ENCODE measurements around the gene ANXA3.
"Not testable (repeated sequence)": the region's sequence is repeated elsewhere in the genome, so short reads cannot be mapped to it uniquely, and the experiment has no call there.

Gene ANXA3

DNA sequence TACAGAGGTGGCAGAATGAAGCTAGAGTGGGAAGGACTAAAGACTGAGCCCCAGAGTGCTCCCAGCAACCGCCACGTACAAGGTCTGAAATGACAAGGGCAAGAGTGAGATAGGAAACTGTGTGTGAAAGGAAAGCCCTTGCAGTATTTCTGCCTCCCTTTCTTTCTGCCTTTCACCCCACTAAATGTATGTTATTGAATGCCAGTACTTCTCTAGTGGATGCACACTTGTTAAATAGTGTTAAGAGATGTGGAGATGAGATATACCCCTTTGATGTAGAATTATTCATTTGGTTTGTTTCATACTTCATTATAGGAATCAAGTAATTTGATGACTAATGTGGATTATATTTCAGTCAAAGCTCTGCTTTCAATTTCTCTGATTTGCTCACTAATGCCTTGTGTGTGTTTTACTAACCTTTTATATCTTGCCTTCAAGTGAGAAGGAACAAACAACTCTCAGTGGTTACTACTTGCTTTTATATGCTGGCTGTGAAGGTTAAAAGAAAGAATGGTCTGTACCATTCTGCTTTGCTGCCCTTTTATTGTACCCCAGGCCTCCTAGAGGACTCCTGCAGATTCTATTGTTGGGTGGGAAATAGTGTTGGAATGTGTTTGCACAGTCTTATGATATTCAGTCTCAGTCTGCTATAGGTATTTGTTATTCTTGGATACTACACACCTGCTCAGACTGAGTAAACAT lies 8.0 kb upstream of the ANXA3 start:
- no peak for DNase-seq (ENCODE audit: low read depth in 2 of 3, low spot score in 2 of 3)

DNA sequence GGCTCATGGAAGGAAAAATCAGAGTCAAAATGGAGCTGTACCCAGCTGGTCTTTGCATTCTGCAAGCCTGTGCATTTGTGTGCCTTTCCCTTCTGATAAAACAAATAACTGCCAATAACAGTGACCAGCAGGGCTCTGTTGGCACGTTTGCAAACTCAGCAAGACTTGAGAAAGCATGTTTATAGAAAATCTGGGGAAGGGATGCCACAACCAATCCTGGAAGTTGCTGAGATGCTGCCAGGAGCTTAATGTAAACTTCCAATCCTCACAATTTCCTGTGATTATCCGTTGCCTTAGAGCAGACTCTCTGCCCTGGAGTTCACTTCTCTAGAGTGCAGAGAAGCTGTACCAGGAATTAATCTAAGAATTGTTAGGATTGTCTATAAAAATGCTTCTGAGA lies 6.9 kb upstream of the ANXA3 start:
- no peak for DNase-seq (ENCODE audit: low read depth in 2 of 3, low spot score in 2 of 3)

DNA sequence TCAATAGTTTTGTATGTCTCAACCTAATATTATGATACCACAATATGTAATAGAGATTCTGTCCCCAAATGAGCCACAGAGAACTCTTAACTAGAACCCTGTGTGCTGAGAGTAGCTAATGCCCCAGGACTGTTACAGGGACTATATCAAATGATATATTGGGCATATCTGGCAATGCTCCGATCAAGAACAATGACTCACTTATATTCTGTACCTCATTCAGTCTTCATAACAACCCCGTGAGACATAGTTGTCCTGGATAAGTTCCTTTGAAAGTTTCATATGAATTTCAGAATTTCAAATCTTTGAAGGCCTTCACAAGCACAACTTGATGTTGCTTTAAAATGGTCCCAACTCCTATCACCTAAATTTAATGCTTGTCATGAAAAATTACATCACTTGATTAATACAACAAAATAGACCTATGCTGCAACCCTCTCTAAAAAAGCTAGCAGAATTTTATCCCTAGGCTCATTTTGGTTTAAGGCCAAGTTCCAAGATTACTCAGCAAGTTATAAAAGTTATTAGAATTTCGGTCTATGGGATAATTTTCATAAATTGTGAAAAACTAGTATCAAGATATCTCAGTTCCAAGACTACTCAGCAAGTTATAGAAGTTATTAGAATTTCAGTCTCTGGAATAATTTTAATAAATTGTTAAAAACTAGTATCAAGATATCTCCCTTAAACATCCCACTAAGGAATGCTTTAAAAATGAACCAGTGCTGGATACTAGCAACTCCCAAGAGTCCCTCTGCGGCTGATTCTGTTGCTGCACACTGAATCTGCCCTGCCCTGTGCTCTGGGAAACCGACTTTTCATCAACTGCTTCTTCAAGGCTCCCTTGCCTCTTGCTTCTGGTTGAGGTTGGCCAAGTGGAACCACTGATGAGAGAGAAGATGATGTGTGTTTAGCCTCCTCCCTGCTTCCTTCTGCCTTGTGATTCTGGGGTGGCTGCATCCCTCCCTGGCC lies 6.0 kb upstream of the ANXA3 start:
- no peak for DNase-seq (ENCODE audit: low read depth in 2 of 3, low spot score in 2 of 3)

DNA sequence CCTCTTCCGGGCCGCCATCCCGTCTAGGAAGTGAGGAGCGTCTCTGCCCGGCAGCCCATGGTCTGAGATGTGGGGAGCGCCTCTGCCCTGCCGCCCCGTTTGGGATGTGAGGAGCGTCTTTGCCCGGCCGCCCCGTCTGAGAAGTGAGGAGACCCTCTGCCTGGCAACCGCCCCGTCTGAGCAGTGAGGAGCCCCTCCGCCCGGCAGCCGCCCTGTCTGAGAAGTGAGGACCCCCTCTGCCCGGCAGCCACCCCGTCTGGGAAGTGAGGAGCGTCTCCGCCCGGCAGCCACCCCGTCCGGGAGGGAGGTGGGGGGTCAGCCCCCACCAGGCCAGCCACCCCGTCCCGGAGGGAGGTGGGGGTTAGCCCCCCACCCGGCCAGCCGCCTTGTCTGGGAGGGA lies 3.7 kb upstream of the ANXA3 start:
- not testable (repeated sequence) for DNase-seq (ENCODE audit: low read depth in 2 of 3, low spot score in 2 of 3)

DNA sequence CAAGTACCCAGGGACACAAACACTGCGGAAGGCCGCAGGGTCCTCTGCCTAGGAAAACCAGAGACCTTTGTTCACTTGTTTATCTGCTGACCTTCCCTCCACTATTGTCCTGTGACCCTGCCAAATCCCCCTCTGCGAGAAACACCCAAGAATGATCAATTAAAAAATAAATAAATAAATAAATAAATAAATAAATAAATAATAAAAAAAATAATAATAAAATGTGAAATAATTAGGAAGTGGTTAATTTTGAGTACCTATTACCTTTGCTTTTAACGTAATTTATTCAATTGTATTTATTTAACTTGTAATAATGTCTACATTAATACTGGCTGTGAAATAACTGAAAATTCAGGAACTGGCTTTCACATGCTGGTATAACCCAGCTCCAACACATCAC lies 2.7 kb upstream of the ANXA3 start:
- not testable (repeated sequence) for DNase-seq (ENCODE audit: low read depth in 2 of 3, low spot score in 2 of 3)

DNA sequence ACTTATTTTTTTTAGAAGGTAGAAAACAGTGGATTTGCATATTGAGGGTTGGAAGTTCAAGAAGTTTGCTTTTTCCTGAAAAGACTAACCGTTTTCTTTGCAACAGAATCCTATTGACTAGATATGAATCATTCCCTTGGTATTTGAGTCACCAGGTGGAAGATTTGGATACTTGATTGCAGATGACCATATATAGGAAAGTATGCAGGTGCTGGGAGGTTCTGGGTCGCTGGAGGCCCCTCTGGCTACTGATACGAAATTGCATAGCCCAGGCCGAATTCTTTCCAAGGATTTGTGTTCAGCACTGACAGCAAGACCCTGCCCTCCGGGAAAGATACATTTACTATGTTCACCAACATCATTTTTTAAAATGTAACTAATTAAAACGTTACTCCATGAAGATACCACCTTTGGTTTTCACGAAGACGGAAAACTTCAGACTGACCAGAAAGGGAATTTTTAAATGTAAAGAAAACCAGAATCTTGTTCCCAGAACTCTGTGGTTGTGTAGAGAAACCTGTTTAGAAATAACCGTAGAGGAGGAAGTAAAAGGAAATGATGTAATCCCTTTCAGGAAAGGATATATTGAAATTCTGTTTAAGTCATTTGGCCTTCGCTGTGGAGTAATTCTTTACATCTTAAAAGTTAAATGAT lies 946 bp downstream of the ANXA3 start:
- no peak for DNase-seq (ENCODE audit: low read depth in 2 of 3, low spot score in 2 of 3)

DNA sequence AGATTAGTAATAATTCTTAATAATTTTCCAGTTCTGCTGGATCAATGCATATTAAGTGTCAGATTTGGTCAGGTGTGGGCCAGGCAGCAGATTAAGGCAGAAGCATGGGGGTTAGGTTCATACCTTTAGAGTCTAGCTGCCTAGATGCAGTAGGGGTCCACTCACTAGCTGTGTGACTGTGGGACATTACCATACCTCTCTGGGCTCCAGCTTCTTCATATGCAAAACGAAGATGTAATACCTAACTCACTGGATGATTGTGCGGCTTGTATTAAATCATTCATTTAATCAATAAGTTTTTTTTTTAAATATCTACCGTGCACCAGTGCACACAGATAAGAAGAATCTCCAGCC lies 1.4 kb downstream of the ANXA3 start:
- no peak for DNase-seq (ENCODE audit: low read depth in 2 of 3, low spot score in 2 of 3)

DNA sequence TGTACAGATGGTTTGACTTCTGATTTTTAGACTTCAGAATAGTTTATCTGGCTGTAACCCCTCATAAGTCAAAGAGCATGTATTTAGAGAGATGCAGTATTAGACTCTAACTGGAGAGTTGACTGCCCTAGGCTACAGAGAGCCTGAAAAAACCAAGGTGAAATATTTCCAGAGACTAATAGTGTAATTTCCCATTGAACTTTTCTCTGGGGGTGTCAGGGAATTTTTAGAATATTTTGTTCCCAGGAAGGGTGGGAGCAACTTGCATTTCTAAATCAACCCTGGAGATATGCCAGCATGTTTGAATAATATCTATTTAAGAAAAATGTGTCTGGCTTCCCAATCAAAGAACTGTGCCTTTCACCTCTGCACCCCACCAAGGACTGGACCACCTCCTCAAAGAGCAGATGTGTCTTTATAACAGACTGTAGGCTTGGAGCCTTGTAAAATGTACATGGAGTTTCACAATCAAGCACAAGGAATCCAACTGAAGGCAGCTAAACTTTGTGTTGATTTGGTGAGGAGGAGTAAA lies 2.0 kb downstream of the ANXA3 start:
- DNase-seq (ENCODE audit: low read depth in 2 of 3, low spot score in 2 of 3), result no peak

DNA sequence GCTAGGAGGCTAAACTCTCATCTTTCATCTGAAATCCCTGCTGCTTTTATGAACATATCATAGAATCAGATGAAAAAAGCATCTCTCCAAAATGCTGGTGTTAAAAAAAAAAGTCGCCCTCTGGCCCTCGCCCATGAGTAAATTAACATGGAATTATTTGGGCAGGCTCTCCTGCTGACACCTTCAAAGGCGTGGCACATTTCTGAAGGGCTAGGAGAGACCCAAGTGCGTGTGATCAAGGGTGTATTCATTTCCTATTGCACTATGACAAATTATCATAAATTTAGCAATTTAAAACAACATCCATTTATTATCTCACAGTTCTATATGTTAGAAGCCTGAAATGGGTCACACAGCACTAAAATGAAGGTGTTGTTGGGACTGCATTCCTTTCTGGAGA lies 5.1 kb downstream of the ANXA3 start:
- DNase-seq (ENCODE audit: low read depth in 2 of 3, low spot score in 2 of 3), result no peak

DNA sequence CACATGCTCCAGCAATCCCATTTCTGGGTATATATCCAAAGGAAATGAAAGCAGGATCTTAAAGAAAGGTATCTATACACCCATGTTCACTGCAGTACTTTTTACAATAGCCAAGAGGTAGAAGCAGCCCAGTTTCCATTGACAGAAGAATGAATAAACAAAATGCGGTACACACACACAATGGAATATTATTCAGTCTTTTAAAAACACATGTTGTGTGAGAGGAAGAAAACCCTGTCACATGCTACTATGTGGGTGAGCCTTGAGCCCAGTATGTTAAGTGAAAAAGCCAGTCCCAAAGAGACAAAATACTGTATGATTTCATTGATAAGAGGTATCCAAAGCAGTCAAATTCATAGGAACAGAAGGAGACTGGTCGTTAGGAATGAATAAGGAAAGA lies 6.3 kb downstream of the ANXA3 start:
- no peak for DNase-seq (ENCODE audit: low read depth in 2 of 3, low spot score in 2 of 3)

DNA sequence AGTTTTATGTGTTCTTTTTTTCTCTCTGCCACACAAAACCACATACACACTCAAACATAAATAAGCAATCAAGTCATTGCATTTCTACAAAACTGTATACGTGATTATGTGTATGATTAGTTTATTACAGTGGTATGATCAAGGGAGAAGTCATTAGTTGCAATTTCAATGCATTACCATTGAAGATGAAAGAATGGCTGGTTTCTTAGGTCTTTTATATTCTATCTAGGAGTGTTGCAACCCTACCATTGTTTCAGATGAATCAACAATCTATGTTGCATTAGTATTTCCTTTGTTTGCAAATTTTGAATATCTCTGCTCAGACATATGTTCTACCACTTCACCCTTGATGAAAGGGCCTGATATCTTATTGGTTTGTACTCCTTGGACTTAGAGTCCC lies 6.8 kb downstream of the ANXA3 start:
- no peak for DNase-seq (ENCODE audit: low read depth in 2 of 3, low spot score in 2 of 3)

DNA sequence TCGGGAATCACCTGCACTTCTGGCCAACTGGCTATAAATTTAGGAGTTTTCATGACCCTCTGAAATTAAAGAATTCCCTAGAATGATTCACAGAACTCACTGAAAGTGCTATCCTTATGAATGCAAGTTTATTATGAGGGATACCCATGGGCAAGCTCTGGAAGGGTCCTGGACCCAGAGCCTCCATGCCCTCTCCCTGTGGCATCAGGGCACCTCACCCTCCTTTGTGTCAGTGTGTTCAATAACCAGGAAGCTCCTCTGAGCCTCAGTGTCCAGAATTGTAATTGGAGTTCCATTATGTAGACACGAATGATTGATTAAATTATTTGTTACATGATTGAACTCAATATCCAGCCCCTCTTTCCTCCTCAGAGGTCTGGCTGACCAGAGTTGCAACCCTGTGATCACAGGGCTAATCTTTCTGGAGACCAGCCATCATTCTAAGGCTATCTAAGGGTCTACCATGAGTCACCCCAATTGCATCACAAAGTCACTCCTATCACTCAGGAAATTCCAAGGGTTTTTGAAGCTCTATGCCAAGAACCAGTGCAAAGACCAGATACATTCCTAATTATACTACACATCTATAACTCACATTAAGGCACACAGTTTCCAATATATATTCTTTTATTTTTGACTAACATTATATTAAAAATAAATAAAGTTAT lies 8.9 kb downstream of the ANXA3 start:
- no peak for DNase-seq (ENCODE audit: low read depth in 2 of 3, low spot score in 2 of 3)

DNA sequence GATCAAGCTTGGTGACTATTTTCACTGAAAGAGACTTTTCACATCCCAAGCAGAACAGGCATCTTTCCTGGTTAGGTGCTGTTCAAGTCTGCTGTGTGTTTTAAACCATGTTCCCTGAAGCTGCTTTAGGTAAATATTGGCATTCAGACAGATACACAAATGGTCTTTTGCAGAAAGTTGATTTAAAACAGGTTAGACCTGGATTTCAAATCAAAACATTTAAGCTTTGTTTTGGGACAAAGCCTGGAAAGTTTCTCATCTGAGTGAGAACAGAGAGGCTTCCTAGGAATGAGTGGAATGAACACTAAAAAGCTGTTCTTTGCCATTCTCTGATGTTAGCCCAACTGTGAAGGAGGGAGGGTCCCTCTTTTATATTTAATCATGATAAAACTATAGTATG lies 10.1 kb downstream of the ANXA3 start:
- DNase-seq (ENCODE audit: low read depth in 2 of 3, low spot score in 2 of 3), result no peak

DNA sequence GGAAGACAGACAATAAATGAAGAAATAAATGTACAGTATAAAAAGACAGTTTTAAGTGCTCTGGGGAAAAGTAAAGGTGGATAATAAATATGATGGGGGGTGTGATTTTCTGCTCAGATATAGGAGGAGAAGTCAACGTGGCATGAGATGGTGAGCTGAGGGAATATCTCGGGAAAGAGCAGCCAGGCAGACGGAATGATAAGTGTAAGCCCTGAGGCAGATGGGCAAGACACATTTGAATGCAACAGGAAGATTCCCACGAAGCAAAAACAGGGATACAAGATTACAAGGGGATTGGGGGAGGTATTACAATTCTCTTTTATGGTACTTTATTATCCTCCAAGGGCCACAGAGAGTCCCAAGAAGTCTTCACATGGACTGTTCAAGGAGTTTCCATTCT lies 11.1 kb downstream of the ANXA3 start:
- DNase-seq (ENCODE audit: low read depth in 2 of 3, low spot score in 2 of 3), result no peak

DNA sequence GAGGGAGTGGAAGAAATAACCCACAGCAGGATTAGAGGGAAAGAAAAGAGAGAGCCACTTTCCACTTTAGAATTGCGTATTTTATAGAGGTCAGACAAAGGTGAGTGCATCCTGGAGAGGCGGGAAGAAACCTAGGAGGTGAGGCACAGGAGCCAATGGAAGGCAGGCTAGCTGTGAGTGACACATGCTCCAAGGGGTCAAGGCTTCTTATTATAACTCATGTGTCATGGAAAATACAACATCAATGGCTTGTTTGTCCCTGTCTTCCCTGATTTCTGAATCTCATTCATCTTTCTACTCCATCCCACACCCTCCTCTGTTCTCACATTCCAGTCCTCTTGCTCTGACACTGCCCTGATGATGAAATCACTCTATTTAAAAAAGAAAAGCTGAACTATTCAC lies 14.4 kb downstream of the ANXA3 start:
- no peak for DNase-seq (ENCODE audit: low read depth in 2 of 3, low spot score in 2 of 3)

DNA sequence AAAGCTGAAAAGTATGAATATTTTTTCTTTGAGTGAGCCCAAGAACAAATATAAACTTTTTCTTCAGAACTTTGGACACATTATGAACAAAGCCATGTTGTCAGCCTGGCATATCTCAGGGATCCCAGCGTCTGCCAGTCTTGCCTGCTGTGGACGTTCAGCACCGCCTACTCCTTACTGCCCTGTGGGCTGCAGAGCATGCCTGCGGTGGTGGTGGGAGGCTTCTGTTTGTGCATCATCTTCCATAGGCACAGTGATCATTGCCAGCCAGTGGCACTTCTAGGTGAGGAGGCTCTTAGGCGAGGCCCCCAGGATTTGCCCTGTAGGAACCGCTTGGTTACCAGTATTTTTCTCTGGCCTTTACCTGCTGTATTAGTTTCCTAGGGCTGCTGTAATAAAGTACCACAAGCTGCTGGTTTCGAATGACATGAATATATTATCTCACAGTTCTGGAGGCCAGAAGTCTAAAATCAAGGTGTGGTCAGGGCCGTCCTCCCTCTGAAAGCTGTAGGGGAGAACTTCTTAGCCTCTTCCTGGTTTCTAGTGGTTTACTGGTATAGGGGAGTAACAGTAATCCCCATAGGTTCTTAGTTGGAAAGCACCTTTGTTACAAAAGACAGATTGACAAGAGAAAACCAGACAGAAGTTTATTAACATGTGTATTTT lies 15.4 kb downstream of the ANXA3 start:
- DNase-seq (ENCODE audit: low read depth in 2 of 3, low spot score in 2 of 3), result no peak

DNA sequence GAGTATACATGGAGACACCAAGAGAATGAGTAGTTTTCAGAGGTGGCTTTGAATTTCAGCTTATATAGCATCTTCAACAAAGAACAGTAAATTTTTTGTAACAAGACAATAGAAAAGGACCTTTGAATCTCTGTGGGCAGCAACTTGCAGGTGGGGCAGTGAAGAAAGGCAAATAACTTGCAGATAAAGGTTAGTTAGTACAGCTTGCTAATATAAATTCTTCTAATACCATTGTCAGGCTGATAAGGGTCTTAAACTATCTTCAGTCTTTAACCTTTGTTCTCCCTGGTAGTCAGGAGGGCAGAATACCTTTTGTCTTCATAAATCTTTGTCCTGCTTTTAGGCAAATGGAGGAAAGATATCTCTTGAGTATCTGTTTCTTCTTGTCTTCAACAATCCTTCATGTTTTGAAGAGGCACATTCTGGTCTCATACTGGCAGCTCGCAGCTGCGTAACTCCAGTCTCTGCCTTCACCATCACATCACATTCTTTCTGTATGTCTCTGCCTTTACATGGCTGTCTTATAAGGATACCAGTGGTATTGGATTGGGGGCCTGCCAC lies 16.0 kb downstream of the ANXA3 start:
- no peak for DNase-seq (ENCODE audit: low read depth in 2 of 3, low spot score in 2 of 3)

DNA sequence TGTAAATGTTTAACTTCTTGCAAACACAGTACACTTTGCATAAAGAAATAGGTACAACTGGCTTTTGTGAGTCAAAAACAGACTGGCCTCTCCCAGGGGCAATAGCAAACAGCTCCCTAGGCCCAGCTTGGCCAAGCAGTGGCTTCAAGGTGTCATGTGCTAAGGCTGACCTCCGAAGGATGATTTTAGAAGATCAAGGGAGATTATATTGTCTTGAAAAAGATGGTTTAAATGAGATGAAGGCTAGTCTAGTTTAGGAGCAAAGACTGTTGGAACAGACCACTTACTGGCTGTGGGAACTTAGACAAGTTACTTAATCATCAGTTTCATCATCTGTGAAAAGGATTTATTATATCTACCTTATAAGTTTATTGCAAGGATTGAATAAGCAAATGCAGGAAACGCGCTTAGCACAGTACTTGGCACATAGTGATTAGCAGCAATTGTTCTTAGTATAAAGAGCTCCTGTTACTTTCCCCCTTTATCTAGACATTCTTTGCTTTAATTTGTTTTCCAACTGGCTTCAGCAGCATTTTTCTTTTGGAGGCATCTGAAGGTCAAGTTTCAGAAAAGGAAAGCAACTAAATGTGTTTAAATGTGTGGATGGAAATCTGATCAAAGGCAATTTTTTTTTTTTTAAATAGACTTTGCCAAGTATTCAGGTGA lies 17.2 kb downstream of the ANXA3 start:
- no peak for DNase-seq (ENCODE audit: low read depth in 2 of 3, low spot score in 2 of 3)

DNA sequence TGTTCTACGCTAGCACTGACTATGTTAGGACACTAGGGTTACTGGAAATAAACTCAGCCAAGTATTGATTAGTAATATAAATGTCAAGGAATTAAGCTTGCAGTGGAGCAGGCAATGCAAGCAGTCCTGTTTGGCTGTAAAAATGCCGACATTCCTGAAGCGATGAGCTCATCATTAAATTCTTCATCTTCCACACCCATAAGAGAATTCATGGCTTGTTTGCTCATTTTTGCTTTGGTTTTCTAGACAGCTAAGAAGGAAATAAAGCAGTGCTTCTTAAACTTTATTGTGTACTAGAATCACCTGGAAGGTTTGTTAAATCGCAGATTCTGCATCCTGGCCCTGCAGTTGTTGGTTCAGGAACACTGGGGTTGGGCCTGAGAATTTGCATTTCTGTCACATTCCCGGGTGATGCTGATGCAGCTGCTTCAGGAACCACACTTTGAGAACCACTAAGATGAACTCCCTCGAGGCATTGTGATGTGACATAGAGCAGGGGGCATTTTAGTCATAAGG lies 17.8 kb downstream of the ANXA3 start:
- DNase-seq (ENCODE audit: low read depth in 2 of 3, low spot score in 2 of 3), result no peak

DNA sequence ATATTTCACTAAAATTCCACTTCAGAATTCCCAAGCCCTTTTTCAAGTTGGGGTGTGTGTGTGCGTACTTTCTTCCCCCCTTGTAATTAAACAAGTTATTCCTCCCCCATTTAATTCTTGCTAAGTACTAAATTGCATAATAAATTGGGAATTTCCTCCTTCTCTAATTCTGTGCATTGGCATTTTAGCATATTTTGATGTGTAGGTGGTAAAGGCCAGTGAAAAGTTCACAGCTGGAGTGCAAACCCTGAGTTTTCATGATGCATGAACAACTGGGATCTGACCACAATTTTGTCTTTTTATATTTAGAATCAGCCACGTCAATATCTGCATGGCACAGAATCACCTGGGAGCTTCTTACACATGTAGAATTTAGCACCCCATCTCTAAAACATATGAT lies 18.5 kb downstream of the ANXA3 start:
- no peak for DNase-seq (ENCODE audit: low read depth in 2 of 3, low spot score in 2 of 3)
